H9 (cell line): ENCODE data around the gene WNT6. TPM values are rescaled to one million over a fixed set of nuclear protein-coding genes. Genes with fewer than 3 reads are reported as not detected.

Experiments
- DNase-seq: peaks from one replicate; pipeline ENCODE4 v3.0.0-alpha.2; 2017
- H2AFZ ChIP-seq: one replicate; pipeline ENCODE4 v1.6.1; 2013; ENCODE audit warnings: mild to moderate bottlenecking, low read length, control low read depth, moderate library complexity
- H2AK5ac ChIP-seq: 2 replicates; pipeline ENCODE4 v1.6.1; 2013; ENCODE audit warnings: low read length, control low read depth, mixed read lengths; ENCODE audit not compliant: insufficient read length
- H2BK120ac ChIP-seq: one replicate; pipeline ENCODE4 v1.6.1; 2013; ENCODE audit warnings: low read depth, mild to moderate bottlenecking, low read length, control low read depth, inconsistent platforms; ENCODE audit not compliant: poor library complexity, severe bottlenecking
- H2BK12ac ChIP-seq: 2 replicates; pipeline ENCODE4 v1.6.1; 2013; ENCODE audit warnings: low read length, control low read depth, mixed read lengths, low read depth; ENCODE audit not compliant: insufficient read length
- H2BK15ac ChIP-seq: 2 replicates; pipeline ENCODE4 v1.6.1; 2013; ENCODE audit warnings: low read depth, low read length, control low read depth
- H2BK20ac ChIP-seq: one replicate; pipeline ENCODE4 v1.6.1; 2013; ENCODE audit warnings: low read depth, mild to moderate bottlenecking, low read length, control low read depth, inconsistent platforms; ENCODE audit not compliant: poor library complexity, severe bottlenecking
- H2BK5ac ChIP-seq: 2 replicates; pipeline ENCODE4 v1.6.1; 2013; ENCODE audit warnings: low read length, control low read depth, mixed read lengths; ENCODE audit not compliant: insufficient read length
- H3K14ac ChIP-seq: 2 replicates; pipeline ENCODE4 v1.6.1; 2013; ENCODE audit warnings: low read length, control low read depth; ENCODE audit not compliant: insufficient read depth
- H3K18ac ChIP-seq: 2 replicates; pipeline ENCODE4 v1.6.1; 2013; ENCODE audit warnings: low read depth, mild to moderate bottlenecking, mixed read lengths, low read length, control low read depth; ENCODE audit not compliant: insufficient read length
- H3K23ac ChIP-seq: 2 replicates; pipeline ENCODE4 v1.6.1; 2013; ENCODE audit warnings: low read length, control low read depth, mixed read lengths, low read depth; ENCODE audit not compliant: insufficient read length
- H3K23me2 ChIP-seq: 2 replicates; pipeline ENCODE4 v1.6.1; 2013; ENCODE audit warnings: low read depth, mild to moderate bottlenecking, mixed read lengths, low read length, control low read depth; ENCODE audit not compliant: insufficient read length, poor library complexity, severe bottlenecking
- H3K27ac ChIP-seq: 2 replicates; pipeline ENCODE4 v1.5.1; 2013; ENCODE audit warnings: low read length, control low read depth, mixed read lengths, low read depth; ENCODE audit not compliant: insufficient read length
- H3K27me3 ChIP-seq: 2 replicates; pipeline ENCODE4 v1.6.1; 2013; ENCODE audit warnings: low read length, control low read depth, inconsistent platforms; ENCODE audit not compliant: insufficient read depth
- H3K4ac ChIP-seq: 2 replicates; pipeline ENCODE4 v1.6.1; 2013; ENCODE audit warnings: low read depth, mild to moderate bottlenecking, control low read depth, inconsistent platforms, low read length, moderate library complexity
- H3K4me1 ChIP-seq: 2 replicates; pipeline ENCODE4 v1.6.1; 2013; ENCODE audit warnings: low read length, control low read depth, inconsistent platforms; ENCODE audit not compliant: insufficient read depth
- H3K4me2 ChIP-seq: 2 replicates; pipeline ENCODE4 v1.6.1; 2013; ENCODE audit warnings: low read length, control low read depth, mixed read lengths; ENCODE audit not compliant: insufficient read length, insufficient read depth
- H3K56ac ChIP-seq: 2 replicates; pipeline ENCODE4 v1.6.1; 2013; ENCODE audit warnings: low read depth, mild to moderate bottlenecking, mixed read lengths, low read length, control low read depth; ENCODE audit not compliant: insufficient read length
- H3K79me1 ChIP-seq: 2 replicates; pipeline ENCODE4 v1.6.1; 2013; ENCODE audit warnings: low read depth, mild to moderate bottlenecking, moderate library complexity, low read length, control low read depth, inconsistent platforms; ENCODE audit not compliant: insufficient read depth, poor library complexity, severe bottlenecking
- H3K79me2 ChIP-seq: 2 replicates; pipeline ENCODE4 v1.6.1; 2013; ENCODE audit warnings: low read length, control low read depth, inconsistent platforms; ENCODE audit not compliant: insufficient read depth
- H3K9ac ChIP-seq: 2 replicates; pipeline ENCODE4 v1.6.1; 2013; ENCODE audit warnings: low read length, control low read depth, mixed read lengths; ENCODE audit not compliant: insufficient read length; ENCODE audit errors: extremely low read depth
- H3K9me3 ChIP-seq: one replicate; pipeline ENCODE4 v1.6.1; 2013; ENCODE audit warnings: low read depth, low read length, inconsistent platforms; ENCODE audit not compliant: control insufficient read depth
- H3T11ph ChIP-seq: one replicate; pipeline ENCODE4 v1.6.1; 2013; ENCODE audit warnings: mild to moderate bottlenecking, low read length, control low read depth, inconsistent platforms
- H4K20me1 ChIP-seq: one replicate; pipeline ENCODE4 v1.6.1; 2013; ENCODE audit not compliant: control insufficient read depth, insufficient read length, insufficient read depth
- H4K5ac ChIP-seq: 2 replicates; pipeline ENCODE4 v1.6.1; 2013; ENCODE audit warnings: low read depth, mild to moderate bottlenecking, mixed read lengths, low read length, control low read depth; ENCODE audit not compliant: insufficient read length
- H4K8ac ChIP-seq: replicated peaks from 2 replicates; pipeline ENCODE4 v1.6.1; 2013; ENCODE audit warnings: low read length, control low read depth, mixed read lengths, low read depth; ENCODE audit not compliant: insufficient read length
- H4K91ac ChIP-seq: 2 replicates; pipeline ENCODE4 v1.6.1; 2013; ENCODE audit warnings: low read depth, mild to moderate bottlenecking, moderate library complexity, mixed read lengths, low read length, control low read depth; ENCODE audit not compliant: insufficient read length
- H3K27ac Mint-ChIP-seq, 3 experiments: 2 replicates in 2 of 3; 3 replicates in 1 of 3; pipeline ENCODE4 v1.8.0; 2020 to 2021; ENCODE audit warnings: mixed read lengths in 3 of 3, mild to moderate bottlenecking in 1 of 3, moderate library complexity in 1 of 3
- H3K27me3 Mint-ChIP-seq: 2 replicates; pipeline ENCODE4 v1.8.0; 2021; ENCODE audit warnings: low read depth, mild to moderate bottlenecking, moderate library complexity, mixed read lengths
- H3K36me3 Mint-ChIP-seq, 3 experiments: 2 replicates in 2 of 3; 3 replicates in 1 of 3; pipeline ENCODE4 v1.8.0; 2020 to 2021; ENCODE audit warnings: low read depth in 3 of 3, mixed read lengths in 3 of 3; ENCODE audit not compliant: insufficient read depth in 1 of 3
- H3K4me1 Mint-ChIP-seq, 2 experiments: 2 replicates each; pipeline ENCODE4 v1.8.0; 2020; ENCODE audit warnings: mixed read lengths in 2 of 2
- H3K4me3 Mint-ChIP-seq, 2 experiments: 2 replicates in 1 of 2; 3 replicates in 1 of 2; pipeline ENCODE4 v1.8.0; 2020 to 2021; ENCODE audit warnings: mild to moderate bottlenecking in 2 of 2, mixed read lengths in 2 of 2, moderate library complexity in 1 of 2
- H3K9me3 Mint-ChIP-seq, 2 experiments: 2 replicates in 1 of 2; 3 replicates in 1 of 2; pipeline ENCODE4 v1.8.0; 2020; ENCODE audit warnings: mild to moderate bottlenecking in 2 of 2, mixed read lengths in 2 of 2, moderate library complexity in 1 of 2
- WGBS: extraction: QIAGEN DNeasy Blood & Tissue Kit; methylation state at CpG from one replicate; pipeline ENCODE4 v1.1.7; 2013; ENCODE audit warnings: missing lambda C conversion rate, low lambda C conversion rate, mixed read lengths; ENCODE audit not compliant: insufficient read length; ENCODE audit errors: extremely low coverage; 5-methylcytosine and 5-hydroxymethylcytosine counted together
- microRNA-seq: library from miRNA; unstranded; fragments of <30 nt; microRNA quantifications from one replicate; pipeline ENCODE4, GENCODE V29; 2020; ENCODE audit warnings: borderline microRNAs expressed
- total RNA-seq: library from RNA; stranded (reverse); gene quantifications from 2 replicates; pipeline ENCODE4 v1.2.1, GENCODE V29; 2021
- TF ChIP-seq, protein P1 (sequence below): fragments of 200-600 bp; sonication (generic); conservative IDR thresholded peaks from 3 replicates; pipeline ENCODE4 v1.8.0; 2021; ENCODE audit warnings: antibody characterized with exemption, mild to moderate bottlenecking

The WNT6 gene
- total RNA-seq, 1 experiment from 2014 or later, result not detected

- H4K8ac ChIP-seq, result no peak overlapping the region
These were observed 60.9 kb downstream of the WNT6 start for GRCh38 chr2:218920504-218920903.

More at GRCh38 chr2:218920504-218920903, 60.9 kb downstream of the WNT6 start:
- Histone ChIP-seq H2BK20ac (no peak overlapping the region), H2BK120ac (no peak overlapping the region), H3K79me1 (no peaks in the 10 kb centered on the region), H3K9me3 (no peaks in the 10 kb centered on the region), H3K4me2 (no peak overlapping the region), H2AFZ (no peak overlapping the region), H3K23ac (no peak overlapping the region), H3K23me2 (no peaks in the 10 kb centered on the region), H3K18ac (no peak overlapping the region), H3K4me1 (no peaks in the 10 kb centered on the region), H4K20me1 (no peaks in the 10 kb centered on the region), H3K27me3 (no peaks in the 10 kb centered on the region), H3K4ac (no peak overlapping the region), H2BK15ac (no peak overlapping the region), H4K5ac (no peak overlapping the region), H2BK5ac (no peak overlapping the region), H4K91ac (no peak overlapping the region), H3T11ph (no peak overlapping the region), H3K14ac (no peak overlapping the region), H3K56ac (no peak overlapping the region), H3K79me2 (no peaks in the 10 kb centered on the region), H3K27ac (no peak overlapping the region), H2BK12ac (no peak overlapping the region), H2AK5ac (no peak overlapping the region), H3K9ac (no peak overlapping the region)
- peaks cover 17 to 23% (median 22%) of the 10 kb centered on the region in 3 experiments for H3K36me3 Mint-ChIP-seq
- DNase-seq, result no peak
- TF ChIP-seq, protein P1, sequence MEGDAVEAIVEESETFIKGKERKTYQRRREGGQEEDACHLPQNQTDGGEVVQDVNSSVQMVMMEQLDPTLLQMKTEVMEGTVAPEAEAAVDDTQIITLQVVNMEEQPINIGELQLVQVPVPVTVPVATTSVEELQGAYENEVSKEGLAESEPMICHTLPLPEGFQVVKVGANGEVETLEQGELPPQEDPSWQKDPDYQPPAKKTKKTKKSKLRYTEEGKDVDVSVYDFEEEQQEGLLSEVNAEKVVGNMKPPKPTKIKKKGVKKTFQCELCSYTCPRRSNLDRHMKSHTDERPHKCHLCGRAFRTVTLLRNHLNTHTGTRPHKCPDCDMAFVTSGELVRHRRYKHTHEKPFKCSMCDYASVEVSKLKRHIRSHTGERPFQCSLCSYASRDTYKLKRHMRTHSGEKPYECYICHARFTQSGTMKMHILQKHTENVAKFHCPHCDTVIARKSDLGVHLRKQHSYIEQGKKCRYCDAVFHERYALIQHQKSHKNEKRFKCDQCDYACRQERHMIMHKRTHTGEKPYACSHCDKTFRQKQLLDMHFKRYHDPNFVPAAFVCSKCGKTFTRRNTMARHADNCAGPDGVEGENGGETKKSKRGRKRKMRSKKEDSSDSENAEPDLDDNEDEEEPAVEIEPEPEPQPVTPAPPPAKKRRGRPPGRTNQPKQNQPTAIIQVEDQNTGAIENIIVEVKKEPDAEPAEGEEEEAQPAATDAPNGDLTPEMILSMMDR, result no peak
- no peak overlapping the region for H3K4me3 Mint-ChIP-seq
- H3K9me3 Mint-ChIP-seq, result peaks cover 21 to 25% of the 10 kb centered on the region in 2 experiments
- peaks cover 4% of the 10 kb centered on the region; the same call in 1 of the 2 replicates for H3K27me3 Mint-ChIP-seq
- no peaks in the 10 kb centered on the region for H3K4me1 Mint-ChIP-seq
- WGBS, result no CpG with 5 or more reads among the region's 1 CpG
- no peak overlapping the region for H3K27ac Mint-ChIP-seq

Small RNA genes lying within 50 kb of the gene (microRNA-seq; reads per million reads assigned to microRNA genes)
- gene MIR9500, result not detected

Other genes starting within 250 kb of the WNT6 start
- 41.4 and 43.4 TPM in 2 replicates for gene ZNF142, start 200.2 kb upstream of the WNT6 start, total RNA-seq
- gene BCS1L, start 200.1 kb upstream of the WNT6 start, total RNA-seq, result 39.1 and 44.1 TPM in 2 replicates
- 35.3 and 40.7 TPM in 2 replicates for gene RNF25, start 187.8 kb upstream of the WNT6 start, total RNA-seq
- gene STK36, start 187.7 kb upstream of the WNT6 start, total RNA-seq, result 32.7 and 38.7 TPM in 2 replicates
- 91.4 and 96.4 TPM in 2 replicates for gene TTLL4, start 149.0 kb upstream of the WNT6 start, total RNA-seq
- gene CYP27A1, start 77.7 kb upstream of the WNT6 start, total RNA-seq, result 3.1 and 3.4 TPM in 2 replicates
- not detected in 2 replicates for gene PRKAG3, start 28.0 kb upstream of the WNT6 start, total RNA-seq
- not detected in 2 replicates for gene WNT10A, start 21.0 kb downstream of the WNT6 start, total RNA-seq
- 0.11 and 0.26 TPM in 2 replicates for gene CDK5R2, start 99.9 kb downstream of the WNT6 start, total RNA-seq
- gene FEV, start 125.4 kb downstream of the WNT6 start, total RNA-seq, result not detected in 2 replicates
- not detected in 2 replicates for gene CRYBA2, start 133.6 kb downstream of the WNT6 start, total RNA-seq
- gene CFAP65, start 181.7 kb downstream of the WNT6 start, total RNA-seq, result 0.18 and 0.20 TPM in 2 replicates
- gene IHH, start 201.1 kb downstream of the WNT6 start, total RNA-seq, result 0.11 TPM in 1 of 2 replicates, not detected in the other